Parathyroid adenoma (tissue), 2 donors: ENCODE results near the gene PLA2G5.

Source experiments
- H2AFZ ChIP-seq: fragments of 300-600 bp; sonication (generic); one replicate; pipeline ENCODE4 v1.7.0; 2017; ENCODE audit warnings: antibody characterized with exemption, mild to moderate bottlenecking
- H3K27ac ChIP-seq: fragments of 300-600 bp; sonication (generic); one replicate; pipeline ENCODE4 v1.7.0; 2017
- H3K27me3 ChIP-seq: fragments of 300-600 bp; sonication (generic); one replicate; pipeline ENCODE4 v1.7.0; 2017; ENCODE audit warnings: low read length; ENCODE audit not compliant: control insufficient read depth, insufficient read depth
- H3K36me3 ChIP-seq: fragments of 300-600 bp; sonication (generic); one replicate; pipeline ENCODE4 v1.7.0; 2017; ENCODE audit warnings: low read length; ENCODE audit not compliant: control insufficient read depth, insufficient read depth
- H3K4me1 ChIP-seq: fragments of 300-600 bp; sonication (generic); one replicate; pipeline ENCODE4 v1.7.0; 2017; ENCODE audit warnings: control low read depth
- H3K4me2 ChIP-seq: fragments of 300-600 bp; sonication (generic); one replicate; pipeline ENCODE4 v1.7.0; 2017; ENCODE audit warnings: low read length
- H3K4me3 ChIP-seq: fragments of 300-600 bp; sonication (generic); one replicate; pipeline ENCODE4 v1.7.0; 2017; ENCODE audit warnings: low read depth, low read length
- H3K79me2 ChIP-seq: fragments of 300-600 bp; sonication (generic); one replicate; pipeline ENCODE4 v1.7.0; 2017; ENCODE audit warnings: control low read depth
- H3K9ac ChIP-seq: fragments of 300-600 bp; sonication (generic); one replicate; pipeline ENCODE4 v1.7.0; 2017; ENCODE audit warnings: mild to moderate bottlenecking
- H3K9me3 ChIP-seq: fragments of 300-600 bp; sonication (generic); one replicate; pipeline ENCODE4 v1.7.0; 2017; ENCODE audit warnings: low read length; ENCODE audit not compliant: control insufficient read depth
- CTCF ChIP-seq: fragments of 300-600 bp; sonication (generic); IDR thresholded peaks from one replicate; pipeline ENCODE4 v1.7.0; 2017; ENCODE audit warnings: antibody characterized with exemption, mild to moderate bottlenecking
- donor health status: primary hyperparathyroidism.

Gene PLA2G5

GRCh38 chr1:20117236-20117635 lies 47.2 kb downstream of the PLA2G5 start:
- Histone ChIP-seq H3K9me3 (no peaks in the 10 kb centered on the region), H3K4me1 (no peaks in the 10 kb centered on the region), H3K36me3 (no peaks in the 10 kb centered on the region), H2AFZ (no peak overlapping the region), H3K27ac (no peak overlapping the region), H3K4me2 (no peak overlapping the region), H3K4me3 (no peak overlapping the region), H3K79me2 (no peaks in the 10 kb centered on the region), H3K9ac (no peak overlapping the region), H3K27me3 (no peaks in the 10 kb centered on the region)
- no peak for TF ChIP-seq CTCF

- H2AFZ ChIP-seq = no peak within 1 kb of the TSS
- no peaks in the 10 kb centered on the region for H3K27me3 ChIP-seq
- no peaks in the 10 kb centered on the region for H3K9me3 ChIP-seq
- no peak within 1 kb of the TSS for H3K4me3 ChIP-seq
- no peak within 1 kb of the TSS for H3K4me2 ChIP-seq
- no peaks in the 10 kb centered on the region for H3K36me3 ChIP-seq
- no peak for TF ChIP-seq CTCF
- H3K4me1 ChIP-seq = no peaks in the 10 kb centered on the region
- no peaks in the 10 kb centered on the region for H3K79me2 ChIP-seq
- H3K9ac ChIP-seq = no peak within 1 kb of the TSS
- H3K27ac ChIP-seq = no peak within 1 kb of the TSS
Observed at GRCh38 chr1:20119347-20119746, 49.4 kb downstream of the PLA2G5 start, which contains the start of gene PLA2G2D. Gene PLA2G2D (minus strand): TSS chr1:20119536. CDS start chr1:20119498, 38 bp downstream.

GRCh38 chr1:20120796-20121195 lies 50.8 kb downstream of the PLA2G5 start:
- Histone ChIP-seq H3K4me2 (no peak overlapping the region), H3K36me3 (no peaks in the 10 kb centered on the region), H3K9me3 (no peaks in the 10 kb centered on the region), H3K4me1 (no peaks in the 10 kb centered on the region), H3K9ac (no peak overlapping the region), H3K27me3 (no peaks in the 10 kb centered on the region), H2AFZ (no peak overlapping the region), H3K27ac (no peak overlapping the region), H3K79me2 (no peaks in the 10 kb centered on the region), H3K4me3 (no peak overlapping the region)
- no peak for TF ChIP-seq CTCF

GRCh38 chr1:20123722-20124455 lies 53.9 kb downstream of the PLA2G5 start:
- Histone ChIP-seq H3K4me2 (no peak overlapping the region), H2AFZ (no peak overlapping the region), H3K4me1 (no peaks in the 10 kb centered on the region), H3K27me3 (no peaks in the 10 kb centered on the region), H3K9ac (no peak overlapping the region), H3K9me3 (no peaks in the 10 kb centered on the region), H3K36me3 (no peaks in the 10 kb centered on the region), H3K27ac (no peak overlapping the region), H3K79me2 (no peaks in the 10 kb centered on the region), H3K4me3 (no peak overlapping the region)
- no peak for TF ChIP-seq CTCF

- Histone ChIP-seq H3K27me3 (no peaks in the 10 kb centered on the region), H3K79me2 (no peaks in the 10 kb centered on the region), H2AFZ (no peak overlapping the region), H3K4me2 (no peak overlapping the region), H3K27ac (no peak overlapping the region), H3K9me3 (no peaks in the 10 kb centered on the region), H3K9ac (no peak overlapping the region), H3K4me1 (no peaks in the 10 kb centered on the region), H3K36me3 (no peaks in the 10 kb centered on the region), H3K4me3 (no peak overlapping the region)
- no peak for TF ChIP-seq CTCF
Observed at GRCh38 chr1:20124456-20125057, 54.6 kb downstream of the PLA2G5 start.
